ENCODE measurements around the gene NBPF15. TPM values are rescaled to one million over a fixed set of nuclear protein-coding genes. Genes with fewer than 3 reads are reported as not detected.
"Not testable (repeated sequence)": the region's sequence is repeated elsewhere in the genome, so short reads cannot be mapped to it uniquely, and the experiment has no call there.

Gene NBPF15
- polyA plus RNA-seq, 1 donor from 2014 or later, result 92.6 TPM

GRCh38 chr1:144473897-144474296 is 12.4 kb upstream of the NBPF15 start:
- H3K4me3 ChIP-seq (ENCODE audit: low read length); H3F3A ChIP-seq (ENCODE audit: insufficient read depth, low read length, poor library complexity, severe bottlenecking); H3K9me2 ChIP-seq (ENCODE audit: insufficient read depth, low read length); H3K36me3 ChIP-seq (ENCODE audit: insufficient read depth, low read length); H3K9ac ChIP-seq (ENCODE audit: low read length); H3K27me3 ChIP-seq (ENCODE audit: insufficient read depth, low read depth, low read length); H3K27ac ChIP-seq (ENCODE audit: low read length); H4K20me1 ChIP-seq (ENCODE audit: insufficient read depth); H3K9me3 ChIP-seq (ENCODE audit: low read length); H2AFZ ChIP-seq (ENCODE audit: low read depth, low read length); H3K4me2 ChIP-seq (ENCODE audit: low read length); H3K79me2 ChIP-seq (replicated peaks; ENCODE audit: insufficient read depth, low read length): not testable (repeated sequence)

- H3K4me3 ChIP-seq (ENCODE audit: low read length); H3K9me3 ChIP-seq (ENCODE audit: low read length); H3F3A ChIP-seq (ENCODE audit: insufficient read depth, low read length, poor library complexity, severe bottlenecking); H3K36me3 ChIP-seq (ENCODE audit: insufficient read depth, low read length); H3K4me2 ChIP-seq (ENCODE audit: low read length); H3K9ac ChIP-seq (ENCODE audit: low read length); H3K27me3 ChIP-seq (ENCODE audit: insufficient read depth, low read depth, low read length); H2AFZ ChIP-seq (ENCODE audit: low read depth, low read length); H3K27ac ChIP-seq (ENCODE audit: low read length); H3K9me2 ChIP-seq (ENCODE audit: insufficient read depth, low read length); H4K20me1 ChIP-seq (ENCODE audit: insufficient read depth); H3K79me2 ChIP-seq (replicated peaks; ENCODE audit: insufficient read depth, low read length): not testable (repeated sequence)
Measured at GRCh38 chr1:144471434-144471833, 10.0 kb upstream of the NBPF15 start.

GRCh38 chr1:144461778-144462177 is 309 bp upstream of the NBPF15 start:
- not testable (repeated sequence) for H3K9ac ChIP-seq (ENCODE audit: low read length); H3K36me3 ChIP-seq (ENCODE audit: insufficient read depth, low read length); H3K79me2 ChIP-seq (replicated peaks; ENCODE audit: insufficient read depth, low read length); H3K9me2 ChIP-seq (ENCODE audit: insufficient read depth, low read length); H3K27ac ChIP-seq (ENCODE audit: low read length); H3F3A ChIP-seq (ENCODE audit: insufficient read depth, low read length, poor library complexity, severe bottlenecking); H3K9me3 ChIP-seq (ENCODE audit: low read length); H3K27me3 ChIP-seq (ENCODE audit: insufficient read depth, low read depth, low read length); H2AFZ ChIP-seq (ENCODE audit: low read depth, low read length); H3K4me2 ChIP-seq (ENCODE audit: low read length); H4K20me1 ChIP-seq (ENCODE audit: insufficient read depth)
- peak overlapping the region; percentile 62 for H3K4me3 ChIP-seq (ENCODE audit: low read length)

DNA sequence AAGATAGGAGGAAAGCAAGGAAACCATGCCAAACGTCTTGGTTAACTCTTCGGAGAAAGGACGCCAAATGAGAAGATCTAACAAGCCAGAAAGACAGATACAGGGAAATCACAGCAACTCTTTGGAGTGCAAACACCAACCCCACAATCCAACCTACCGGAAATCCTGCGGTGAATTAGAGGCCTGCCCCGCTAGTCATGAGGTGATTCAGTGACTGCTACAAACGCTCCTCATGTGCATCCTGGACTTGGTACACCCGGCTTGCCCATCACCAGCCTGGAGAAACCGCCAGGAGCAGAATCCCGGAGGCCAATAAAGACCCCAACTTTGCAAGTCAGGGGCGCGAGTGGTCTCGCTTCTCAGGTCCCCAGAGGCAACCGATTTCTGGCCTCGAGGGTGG is 783 bp downstream of the NBPF15 start:
- not testable (repeated sequence) for H2AFZ ChIP-seq (ENCODE audit: low read depth, low read length)

GRCh38 chr1:144442402-144442801 is 19.1 kb downstream of the NBPF15 start:
- not testable (repeated sequence) for H2AFZ ChIP-seq (ENCODE audit: low read depth, low read length); H3K9ac ChIP-seq (ENCODE audit: low read length); H3K9me2 ChIP-seq (ENCODE audit: insufficient read depth, low read length); H4K20me1 ChIP-seq (ENCODE audit: insufficient read depth); H3K4me3 ChIP-seq (ENCODE audit: low read length); H3K9me3 ChIP-seq (ENCODE audit: low read length); H3F3A ChIP-seq (ENCODE audit: insufficient read depth, low read length, poor library complexity, severe bottlenecking); H3K27ac ChIP-seq (ENCODE audit: low read length); H3K36me3 ChIP-seq (ENCODE audit: insufficient read depth, low read length); H3K27me3 ChIP-seq (ENCODE audit: insufficient read depth, low read depth, low read length); H3K4me2 ChIP-seq (ENCODE audit: low read length); H3K79me2 ChIP-seq (replicated peaks; ENCODE audit: insufficient read depth, low read length)

More for the DNA sequence above, 783 bp downstream of the NBPF15 start:
- H3K9me2 ChIP-seq (ENCODE audit: insufficient read depth, low read length); H3K9me3 ChIP-seq (ENCODE audit: low read length); H3K27me3 ChIP-seq (ENCODE audit: insufficient read depth, low read depth, low read length); H3F3A ChIP-seq (ENCODE audit: insufficient read depth, low read length, poor library complexity, severe bottlenecking); H3K36me3 ChIP-seq (ENCODE audit: insufficient read depth, low read length); H3K27ac ChIP-seq (ENCODE audit: low read length); H4K20me1 ChIP-seq (ENCODE audit: insufficient read depth); H3K4me2 ChIP-seq (ENCODE audit: low read length); H3K79me2 ChIP-seq (replicated peaks; ENCODE audit: insufficient read depth, low read length): not testable (repeated sequence)
- Histone ChIP-seq H3K4me3 (ENCODE audit: low read length) (peak overlapping the region; percentile 62), H3K9ac (ENCODE audit: low read length) (peak overlapping the region; percentile 39)

DNA sequence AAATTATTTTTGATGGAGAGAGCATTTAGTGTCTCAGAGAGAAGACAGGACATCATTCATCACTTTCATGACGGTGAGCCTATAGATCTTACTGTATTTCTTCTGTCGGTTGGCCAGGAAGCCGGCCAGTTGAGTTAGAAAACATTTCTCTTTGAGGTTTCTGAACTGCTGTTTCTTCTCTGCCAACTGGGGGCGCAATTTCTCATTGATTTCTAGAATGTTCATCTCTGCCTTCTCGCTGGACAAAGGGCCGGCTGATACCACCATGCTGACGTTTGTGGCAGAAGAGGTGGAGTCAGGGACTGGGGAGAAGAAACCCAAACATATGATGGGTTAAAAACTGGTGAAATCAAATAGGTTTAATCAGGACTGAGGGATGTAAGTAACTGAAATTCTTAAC is 21.7 kb downstream of the NBPF15 start:
- not testable (repeated sequence) for H2AFZ ChIP-seq (ENCODE audit: low read depth, low read length); H3K9ac ChIP-seq (ENCODE audit: low read length); H3K36me3 ChIP-seq (ENCODE audit: insufficient read depth, low read length); H3K9me3 ChIP-seq (ENCODE audit: low read length); H3K27ac ChIP-seq (ENCODE audit: low read length); H3K4me2 ChIP-seq (ENCODE audit: low read length); H4K20me1 ChIP-seq (ENCODE audit: insufficient read depth); H3K27me3 ChIP-seq (ENCODE audit: insufficient read depth, low read depth, low read length); H3F3A ChIP-seq (ENCODE audit: insufficient read depth, low read length, poor library complexity, severe bottlenecking); H3K79me2 ChIP-seq (replicated peaks; ENCODE audit: insufficient read depth, low read length); H3K4me3 ChIP-seq (ENCODE audit: low read length); H3K9me2 ChIP-seq (ENCODE audit: insufficient read depth, low read length)
